Prostate gland (tissue), 2 donors: Measurements from ENCODE around the gene UNC50.

Experiments used
- POLR2A ChIP-seq: fragments of 450-650 bp; IDR thresholded peaks from one replicate; pipeline ENCODE4 v1.6.1; 2016; ENCODE audit warnings: antibody characterized with exemption, mild to moderate bottlenecking
- POLR2AphosphoS5 ChIP-seq: sonication (generic); formaldehyde crosslinking; IDR thresholded peaks from one replicate; pipeline ENCODE4 v1.6.1; 2017; ENCODE audit warnings: antibody characterized with exemption
- TF ChIP-seq, protein P1 (sequence below), 4 experiments: fragments of 200-600 bp in 2 of 4; fragments of 450-650 bp in 2 of 4; sonication (generic) in 2 of 4; IDR thresholded peaks; 1 replicate in 3 of 4; 2 replicates in 1 of 4; pipeline ENCODE4 v1.5.1; 2016 to 2019; ENCODE audit warnings: antibody characterized with exemption in 4 of 4, mild to moderate bottlenecking in 2 of 4, moderate library complexity in 2 of 4

DNA sequence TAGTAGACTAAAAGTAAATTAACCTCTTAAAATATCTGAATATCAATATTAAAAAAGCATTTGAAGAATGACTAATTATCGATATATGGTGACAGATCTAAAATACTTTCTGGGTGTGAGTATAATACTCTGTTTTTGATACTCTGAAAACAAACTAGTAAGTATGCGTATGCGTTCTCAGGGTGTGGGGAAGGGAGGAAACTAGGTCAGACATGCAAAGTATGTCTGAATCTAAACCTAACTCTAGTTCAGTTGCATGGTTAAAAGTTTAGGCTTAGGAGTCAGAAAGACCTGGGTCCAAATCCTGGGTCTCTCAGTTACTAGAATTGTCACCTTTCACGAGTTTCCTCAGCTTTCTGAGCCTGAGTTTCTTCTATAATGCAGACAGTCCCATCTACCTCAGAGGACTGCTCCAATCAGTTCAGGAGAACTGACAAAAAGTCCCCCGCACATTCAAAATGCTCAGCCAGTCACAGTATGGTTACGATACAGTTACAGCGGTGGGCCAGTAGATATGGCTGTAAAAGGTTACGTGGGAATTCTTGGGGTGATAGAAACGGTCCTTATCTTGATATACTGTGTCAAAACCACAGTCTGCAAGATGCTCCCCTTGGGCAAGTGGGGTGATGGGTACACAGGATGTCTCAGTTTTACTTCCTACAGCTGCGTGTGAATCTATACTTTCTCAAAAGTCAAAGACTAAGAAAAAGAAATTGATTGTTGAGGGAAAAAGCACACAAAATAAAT is 29.2 kb downstream of the UNC50 start:
- TF ChIP-seq, protein P1, sequence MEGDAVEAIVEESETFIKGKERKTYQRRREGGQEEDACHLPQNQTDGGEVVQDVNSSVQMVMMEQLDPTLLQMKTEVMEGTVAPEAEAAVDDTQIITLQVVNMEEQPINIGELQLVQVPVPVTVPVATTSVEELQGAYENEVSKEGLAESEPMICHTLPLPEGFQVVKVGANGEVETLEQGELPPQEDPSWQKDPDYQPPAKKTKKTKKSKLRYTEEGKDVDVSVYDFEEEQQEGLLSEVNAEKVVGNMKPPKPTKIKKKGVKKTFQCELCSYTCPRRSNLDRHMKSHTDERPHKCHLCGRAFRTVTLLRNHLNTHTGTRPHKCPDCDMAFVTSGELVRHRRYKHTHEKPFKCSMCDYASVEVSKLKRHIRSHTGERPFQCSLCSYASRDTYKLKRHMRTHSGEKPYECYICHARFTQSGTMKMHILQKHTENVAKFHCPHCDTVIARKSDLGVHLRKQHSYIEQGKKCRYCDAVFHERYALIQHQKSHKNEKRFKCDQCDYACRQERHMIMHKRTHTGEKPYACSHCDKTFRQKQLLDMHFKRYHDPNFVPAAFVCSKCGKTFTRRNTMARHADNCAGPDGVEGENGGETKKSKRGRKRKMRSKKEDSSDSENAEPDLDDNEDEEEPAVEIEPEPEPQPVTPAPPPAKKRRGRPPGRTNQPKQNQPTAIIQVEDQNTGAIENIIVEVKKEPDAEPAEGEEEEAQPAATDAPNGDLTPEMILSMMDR (IDR thresholded peaks at IDR 0.05), result no peak
- TF ChIP-seq POLR2A, result no peak
- TF ChIP-seq POLR2AphosphoS5, result no peak
